ENCODE measurements around the gene RAPGEFL1.

DNA sequence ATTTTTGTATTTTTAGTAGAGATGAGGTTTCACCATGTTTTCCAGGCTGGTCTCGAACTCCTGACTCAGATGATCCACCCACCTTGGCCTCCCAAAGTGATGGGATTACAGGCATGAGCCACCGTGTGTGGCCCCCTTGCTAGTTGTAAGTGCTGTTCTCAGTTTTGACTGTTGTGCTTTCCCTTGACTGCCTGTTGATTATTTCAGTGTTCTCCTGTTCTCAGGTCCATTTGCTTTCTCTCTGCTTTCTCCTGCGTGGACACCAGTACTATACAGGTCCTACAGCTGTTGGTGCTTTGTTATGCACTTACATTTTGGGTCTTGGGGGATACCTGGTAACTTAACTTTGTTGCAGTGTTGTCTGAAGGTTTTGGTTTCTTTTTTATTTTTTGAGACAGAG, 28.7 kb upstream of the RAPGEFL1 start:
- TF ChIP-seq, protein P1, sequence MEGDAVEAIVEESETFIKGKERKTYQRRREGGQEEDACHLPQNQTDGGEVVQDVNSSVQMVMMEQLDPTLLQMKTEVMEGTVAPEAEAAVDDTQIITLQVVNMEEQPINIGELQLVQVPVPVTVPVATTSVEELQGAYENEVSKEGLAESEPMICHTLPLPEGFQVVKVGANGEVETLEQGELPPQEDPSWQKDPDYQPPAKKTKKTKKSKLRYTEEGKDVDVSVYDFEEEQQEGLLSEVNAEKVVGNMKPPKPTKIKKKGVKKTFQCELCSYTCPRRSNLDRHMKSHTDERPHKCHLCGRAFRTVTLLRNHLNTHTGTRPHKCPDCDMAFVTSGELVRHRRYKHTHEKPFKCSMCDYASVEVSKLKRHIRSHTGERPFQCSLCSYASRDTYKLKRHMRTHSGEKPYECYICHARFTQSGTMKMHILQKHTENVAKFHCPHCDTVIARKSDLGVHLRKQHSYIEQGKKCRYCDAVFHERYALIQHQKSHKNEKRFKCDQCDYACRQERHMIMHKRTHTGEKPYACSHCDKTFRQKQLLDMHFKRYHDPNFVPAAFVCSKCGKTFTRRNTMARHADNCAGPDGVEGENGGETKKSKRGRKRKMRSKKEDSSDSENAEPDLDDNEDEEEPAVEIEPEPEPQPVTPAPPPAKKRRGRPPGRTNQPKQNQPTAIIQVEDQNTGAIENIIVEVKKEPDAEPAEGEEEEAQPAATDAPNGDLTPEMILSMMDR (IDR thresholded peaks at IDR 0.05 in 4 of 5, conservative IDR thresholded peaks at IDR 0.05 in 1 of 5) = no peak
- TF ChIP-seq POLR2A (IDR thresholded peaks at IDR 0.05) = no peak

Measured in gastrocnemius medialis (tissue), 4 donors.